GM19467 (cell line): ENCODE results near the gene UBXN10.

ENCODE experiments used
- ATAC-seq: cut with Tn5 transposase; IDR thresholded peaks from one replicate; pipeline ENCODE4 v1.9.1; 2021; ENCODE audit warnings: mild to moderate bottlenecking, moderate library complexity; ENCODE audit not compliant: unreplicated experiment

The UBXN10 gene, protein sequence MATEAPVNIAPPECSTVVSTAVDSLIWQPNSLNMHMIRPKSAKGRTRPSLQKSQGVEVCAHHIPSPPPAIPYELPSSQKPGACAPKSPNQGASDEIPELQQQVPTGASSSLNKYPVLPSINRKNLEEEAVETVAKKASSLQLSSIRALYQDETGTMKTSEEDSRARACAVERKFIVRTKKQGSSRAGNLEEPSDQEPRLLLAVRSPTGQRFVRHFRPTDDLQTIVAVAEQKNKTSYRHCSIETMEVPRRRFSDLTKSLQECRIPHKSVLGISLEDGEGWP

DNA sequence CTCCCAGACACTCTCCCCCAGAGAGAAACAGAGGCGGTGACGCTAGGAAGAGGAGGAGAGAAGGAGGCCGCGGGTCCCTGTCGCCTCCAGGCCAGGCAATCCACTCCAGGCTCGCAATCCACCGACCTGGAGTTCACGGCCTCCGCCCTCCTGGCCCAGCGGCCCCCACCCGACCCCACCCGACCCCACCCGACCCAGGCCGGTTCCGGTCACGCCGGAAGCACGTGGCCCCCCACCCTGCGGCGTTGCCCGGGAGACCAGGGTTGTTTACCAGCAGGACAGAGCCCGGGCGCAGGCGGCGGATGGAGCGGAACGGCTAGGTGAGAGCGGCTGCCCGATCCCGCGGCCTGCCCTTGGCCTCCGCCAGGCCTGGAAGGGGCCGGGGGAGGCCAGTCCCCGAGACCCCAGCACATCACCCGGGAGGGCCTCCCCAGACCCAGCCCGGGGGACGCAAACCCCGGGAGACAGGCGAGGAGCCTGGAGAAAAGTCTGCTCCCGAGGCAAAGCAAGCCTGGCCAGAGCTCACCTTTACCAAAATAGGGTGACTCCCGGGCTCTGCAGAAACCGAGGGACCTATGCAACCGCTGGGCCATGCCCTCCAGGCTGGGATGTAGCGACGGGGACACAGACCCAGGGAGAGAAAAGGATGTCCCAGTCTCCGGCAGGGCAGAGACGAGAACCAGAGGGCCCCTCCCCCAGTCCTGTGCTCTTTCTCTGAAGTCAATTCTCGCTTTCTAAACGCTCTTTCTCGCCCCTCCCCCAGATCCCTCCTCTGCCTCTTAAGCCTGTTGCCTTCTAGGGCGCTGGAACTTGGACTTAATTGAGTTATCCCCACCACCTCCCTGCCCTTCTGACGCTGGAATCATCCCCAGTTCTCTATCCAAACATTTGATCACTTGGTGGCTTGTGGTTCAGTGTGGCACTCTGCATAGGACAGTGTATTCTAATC lies at the start of gene UBXN10, which contains the start of gene PLA2G2C:
Gene UBXN10 (plus strand): TSS at position 263 of the 949 bp plus-strand sequence. CDS start 4,466 bp downstream, outside the sequence.
Gene PLA2G2C (minus strand): TSS at position 685 of the 949 bp plus-strand sequence. CDS start 9,155 bp downstream, outside the sequence.
- no peak for ATAC-seq

DNA sequence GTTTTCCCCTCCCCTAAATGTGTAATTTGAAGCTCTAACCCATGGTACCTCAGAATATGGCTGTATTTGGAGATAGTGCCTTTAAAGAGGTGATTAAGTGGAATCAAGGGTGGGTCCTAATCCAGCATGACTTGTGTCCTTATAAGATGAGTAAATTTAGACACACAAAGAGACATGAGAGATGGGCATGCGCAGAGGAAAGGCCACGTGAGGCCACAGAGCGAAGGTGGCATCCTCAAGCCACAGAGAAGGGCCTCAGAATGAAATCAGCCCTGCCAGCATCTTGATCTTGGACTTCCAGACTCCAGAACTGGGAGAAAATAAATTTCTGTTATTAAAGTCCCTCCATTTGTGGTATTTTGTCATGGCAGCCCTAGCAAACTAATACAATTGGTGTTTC lies 49.6 kb upstream of the UBXN10 start:
- ATAC-seq: no peak

DNA sequence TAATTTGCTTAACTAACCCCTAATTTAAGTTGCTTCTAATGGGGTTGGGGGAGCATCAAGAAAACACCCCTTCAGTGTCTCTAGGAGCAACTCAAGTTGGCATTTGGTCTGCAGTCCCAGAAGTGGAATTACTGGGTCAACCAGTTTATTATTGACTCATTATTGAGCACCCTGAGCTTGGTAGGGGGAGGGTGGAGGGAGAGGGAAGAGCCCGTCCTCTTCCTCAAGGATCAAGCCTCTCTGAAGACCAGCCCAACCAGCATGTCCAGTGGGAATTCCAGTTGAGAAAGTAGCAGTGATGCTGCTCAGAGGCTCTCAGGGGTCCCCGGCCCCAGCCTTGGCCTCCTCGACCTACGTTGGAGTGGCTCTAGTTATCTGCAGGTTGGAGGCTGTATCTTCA lies 48.8 kb upstream of the UBXN10 start:
- no peak for ATAC-seq

DNA sequence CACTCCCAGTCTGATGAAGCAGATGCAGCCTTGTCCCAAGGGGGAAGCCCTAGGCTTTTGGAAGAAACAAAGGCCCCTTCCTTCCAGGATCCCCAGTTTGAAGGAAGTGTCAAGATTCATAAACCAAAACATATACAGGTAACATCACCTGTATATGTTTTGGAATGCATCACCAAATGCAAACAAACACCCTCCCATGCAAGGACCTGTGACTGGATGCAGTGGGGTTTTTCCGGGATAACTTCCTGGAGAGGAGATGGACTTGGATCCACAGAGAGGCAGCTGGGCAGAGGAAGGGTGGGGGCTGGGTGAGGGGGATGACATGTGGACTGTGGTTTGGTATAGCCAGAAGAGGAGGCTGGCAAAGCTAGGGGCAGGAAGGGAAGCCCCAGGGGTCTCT lies 48.3 kb upstream of the UBXN10 start:
- ATAC-seq: no peak

DNA sequence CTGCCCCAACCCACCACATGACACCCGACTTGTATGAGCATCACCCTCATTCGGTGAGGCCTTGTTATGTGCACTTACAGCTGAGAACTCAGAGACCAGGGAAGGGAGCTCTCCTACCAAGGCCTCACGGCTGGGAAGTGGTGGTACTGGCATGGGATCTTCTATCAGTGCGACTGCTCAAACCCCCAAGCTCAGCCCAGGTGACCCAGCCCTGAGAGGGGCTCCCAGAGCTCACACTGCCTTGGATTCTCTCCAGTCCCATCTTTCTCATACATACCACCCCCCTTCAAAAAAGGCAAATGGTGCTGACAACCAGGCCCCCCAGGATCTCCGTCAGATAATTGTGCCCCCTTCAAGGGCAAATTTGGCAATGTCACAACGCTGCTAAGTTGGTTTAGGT lies 47.5 kb upstream of the UBXN10 start:
- ATAC-seq: no peak

DNA sequence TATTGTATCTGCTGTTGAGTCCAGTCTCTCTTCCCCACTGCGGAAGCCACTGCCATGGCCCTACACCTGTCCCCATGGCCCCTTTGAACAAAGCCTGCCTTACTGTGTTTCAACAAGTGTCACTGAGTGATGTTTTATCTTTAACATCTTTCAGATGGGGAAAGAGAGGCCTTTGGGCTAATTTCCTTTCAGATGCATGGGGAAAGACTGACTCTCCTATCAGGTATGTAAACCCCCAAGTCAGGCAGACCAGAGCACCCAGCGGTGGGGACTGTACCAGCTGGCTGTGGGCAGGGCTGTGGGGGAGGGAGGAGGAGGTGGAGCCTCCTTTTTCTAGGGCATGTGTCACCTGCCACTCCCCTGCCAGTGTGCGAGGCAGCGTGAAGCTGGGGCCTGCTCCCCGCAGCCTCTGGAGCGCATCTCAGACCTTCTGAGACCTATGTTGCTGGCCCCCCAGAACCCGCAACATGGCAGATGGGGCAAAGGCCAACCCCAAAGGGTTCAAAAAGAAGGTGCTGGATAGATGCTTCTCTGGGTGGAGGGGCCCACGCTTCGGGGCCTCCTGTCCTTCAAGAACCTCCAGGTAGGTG lies 46.8 kb upstream of the UBXN10 start, which contains the start of gene PLA2G2F:
Gene PLA2G2F (plus strand): TSS at position 363 of the 590 bp plus-strand sequence. CDS start 105 bp downstream, at position 468.
- no peak for ATAC-seq

DNA sequence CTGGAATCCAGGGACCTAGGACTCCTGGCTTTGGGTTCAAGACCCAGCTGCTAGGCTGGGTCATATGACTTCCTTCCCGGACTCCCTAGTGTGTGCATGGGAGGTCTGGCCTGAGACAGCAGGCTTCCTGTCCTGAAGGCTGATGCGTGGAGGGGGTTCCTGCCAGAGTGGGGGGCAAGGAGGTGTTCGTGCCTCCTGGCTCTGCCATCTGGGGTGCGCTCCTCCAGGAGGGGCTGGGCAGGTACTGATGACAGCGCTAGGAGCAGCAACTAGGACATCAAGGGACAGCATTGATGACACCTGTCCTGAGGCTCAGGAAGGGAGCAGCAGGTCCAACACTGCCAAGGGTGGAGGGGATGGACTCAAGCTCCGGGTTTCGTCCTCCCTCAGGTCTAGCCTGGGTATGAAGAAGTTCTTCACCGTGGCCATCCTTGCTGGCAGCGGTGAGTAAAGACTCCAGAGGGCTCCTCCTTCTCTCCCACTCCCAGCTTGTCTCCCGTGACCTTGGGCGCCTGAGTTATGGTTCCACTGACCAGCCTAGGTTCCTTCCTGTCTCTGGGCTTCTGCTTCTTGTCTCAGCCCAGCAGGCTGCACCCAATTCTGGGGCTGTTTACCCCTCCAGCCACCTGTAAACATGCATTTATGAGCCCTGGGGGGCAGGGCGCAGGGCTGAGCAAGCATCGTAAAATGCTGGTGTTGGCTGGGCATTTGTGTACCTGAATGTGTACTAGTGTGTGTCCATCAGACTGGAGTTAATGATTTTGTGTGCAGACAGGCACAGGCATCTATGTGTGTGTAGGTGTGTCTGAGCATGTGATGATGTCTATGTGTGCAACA lies 45.9 kb upstream of the UBXN10 start:
- no peak for ATAC-seq

DNA sequence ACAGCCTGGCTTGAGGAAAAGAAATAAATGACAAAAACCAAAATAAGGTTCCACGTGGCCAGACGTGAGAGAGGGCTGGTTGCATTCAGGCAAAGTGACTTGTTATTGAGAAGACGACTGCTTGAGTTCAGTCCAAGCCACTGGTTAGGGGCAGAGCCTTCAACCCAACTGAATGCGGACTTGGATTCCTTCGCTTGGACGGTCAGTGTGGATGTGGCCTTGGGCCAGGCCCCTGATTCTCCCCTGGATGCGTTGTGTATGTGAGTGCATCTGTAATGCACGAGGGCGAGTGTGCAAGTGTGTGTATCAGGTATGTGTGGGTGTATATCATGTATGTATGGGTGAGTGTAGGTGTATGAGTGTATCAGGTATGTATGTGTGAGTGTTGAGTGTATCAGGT lies 44.9 kb upstream of the UBXN10 start:
- no peak for ATAC-seq

DNA sequence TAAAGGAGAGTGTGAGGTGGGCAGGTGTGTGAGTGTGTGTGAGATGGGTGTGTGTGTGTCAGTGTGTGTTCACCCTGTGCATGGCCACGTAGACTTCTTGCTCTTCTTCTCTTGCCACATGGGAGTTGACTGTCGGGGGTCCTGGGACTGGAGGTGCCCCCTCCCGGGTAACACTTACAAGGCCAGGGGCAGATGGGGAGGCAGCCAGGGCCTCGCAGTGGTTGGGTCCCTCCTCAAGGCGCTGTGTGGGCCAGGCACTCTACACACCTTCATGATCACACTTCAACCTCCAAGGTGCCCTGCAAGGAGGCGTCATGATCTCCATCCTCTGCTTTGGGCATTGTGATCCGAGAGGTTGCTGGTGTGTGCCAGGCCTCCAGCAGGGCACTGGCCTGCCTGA lies 44.4 kb upstream of the UBXN10 start:
- no peak for ATAC-seq

DNA sequence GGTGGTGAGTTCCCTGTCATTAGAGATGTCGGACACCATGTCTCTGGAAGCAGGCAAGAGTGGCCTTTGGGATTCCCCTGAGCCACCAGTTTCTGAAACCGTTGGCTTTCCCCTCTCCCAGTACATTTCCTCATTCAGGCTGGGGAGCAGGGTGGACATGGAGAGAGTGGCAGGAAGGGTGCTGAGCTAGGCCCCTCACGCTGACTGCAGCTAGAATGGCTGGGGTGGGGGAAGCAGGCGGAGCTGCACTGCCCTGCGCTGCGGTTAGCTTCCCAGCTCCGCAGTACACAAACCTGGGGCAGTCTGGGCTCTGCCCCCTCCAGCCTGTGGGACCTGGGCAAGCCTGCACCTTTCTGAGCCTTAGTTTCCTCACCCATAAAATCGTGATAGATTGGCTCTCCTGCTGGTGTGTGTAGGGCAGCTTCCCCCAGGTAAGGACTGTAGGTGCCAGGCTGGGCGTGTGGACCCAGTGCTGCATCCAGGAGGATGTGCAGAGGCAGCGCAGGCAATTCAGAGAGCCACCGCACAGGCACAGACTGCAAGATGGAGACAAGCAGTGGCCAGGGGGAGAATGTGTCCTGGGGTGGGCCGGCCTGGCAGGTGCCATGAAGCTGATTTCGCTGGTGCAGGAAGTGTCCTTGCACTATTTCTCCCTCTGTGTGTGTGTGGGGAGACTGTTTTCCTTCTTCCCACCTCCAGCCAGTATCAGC lies 43.7 kb upstream of the UBXN10 start:
- no peak for ATAC-seq

DNA sequence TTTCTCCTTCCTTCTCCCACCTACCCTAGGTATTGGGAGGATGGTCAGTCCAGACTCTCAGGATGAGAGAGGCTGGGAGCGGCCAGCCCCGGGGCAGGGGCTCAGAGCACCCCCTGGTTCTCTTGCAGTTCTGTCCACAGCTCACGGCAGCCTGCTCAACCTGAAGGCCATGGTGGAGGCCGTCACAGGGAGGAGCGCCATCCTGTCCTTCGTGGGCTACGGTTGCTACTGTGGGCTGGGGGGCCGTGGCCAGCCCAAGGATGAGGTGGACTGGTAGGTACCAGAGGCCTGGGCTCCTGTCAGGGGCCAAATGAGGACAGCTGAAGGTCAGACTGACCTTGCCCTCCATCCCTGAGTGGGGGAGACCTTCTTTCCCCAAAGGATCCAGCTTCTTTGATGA lies 42.6 kb upstream of the UBXN10 start:
- no peak for ATAC-seq

DNA sequence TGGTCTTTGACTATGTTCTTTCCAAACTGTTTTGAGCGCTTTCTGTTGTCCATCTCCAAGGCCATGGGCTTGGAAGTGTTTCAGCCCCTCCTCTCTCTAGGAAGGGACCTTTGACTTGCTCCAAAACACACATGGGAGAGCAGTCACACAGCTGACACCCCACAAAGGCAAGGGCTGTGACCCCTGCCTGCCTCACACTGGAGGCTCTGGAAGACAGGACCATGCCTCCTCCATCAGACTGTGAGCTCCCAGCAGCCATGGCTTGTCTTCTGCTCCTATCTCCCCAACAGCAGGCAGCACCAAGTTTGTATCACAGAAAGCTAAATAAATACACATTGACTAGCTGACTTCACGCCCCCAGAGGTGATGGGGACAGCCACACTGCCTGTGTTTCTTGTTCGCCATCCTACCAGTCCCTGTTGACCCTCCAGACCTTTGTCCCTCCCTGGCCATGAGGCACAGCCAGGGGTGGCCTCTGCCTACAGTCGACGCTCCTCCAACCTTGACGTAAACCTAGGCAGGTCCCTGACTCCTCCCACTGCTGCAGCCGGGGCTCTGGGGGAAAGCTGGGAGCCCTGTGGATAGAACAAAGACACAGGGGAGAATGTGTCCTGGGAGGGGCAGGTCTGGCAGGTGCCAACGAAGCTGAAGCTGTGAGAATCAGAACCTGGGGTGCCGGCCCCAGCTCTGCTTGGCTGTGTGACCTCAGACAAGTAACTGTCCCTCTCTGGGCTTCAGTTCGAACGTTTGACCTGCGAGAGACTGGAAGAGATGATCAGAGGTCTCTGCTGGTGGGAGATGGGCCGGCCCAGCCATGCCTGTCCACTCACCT lies 41.9 kb upstream of the UBXN10 start:
- no peak for ATAC-seq

DNA sequence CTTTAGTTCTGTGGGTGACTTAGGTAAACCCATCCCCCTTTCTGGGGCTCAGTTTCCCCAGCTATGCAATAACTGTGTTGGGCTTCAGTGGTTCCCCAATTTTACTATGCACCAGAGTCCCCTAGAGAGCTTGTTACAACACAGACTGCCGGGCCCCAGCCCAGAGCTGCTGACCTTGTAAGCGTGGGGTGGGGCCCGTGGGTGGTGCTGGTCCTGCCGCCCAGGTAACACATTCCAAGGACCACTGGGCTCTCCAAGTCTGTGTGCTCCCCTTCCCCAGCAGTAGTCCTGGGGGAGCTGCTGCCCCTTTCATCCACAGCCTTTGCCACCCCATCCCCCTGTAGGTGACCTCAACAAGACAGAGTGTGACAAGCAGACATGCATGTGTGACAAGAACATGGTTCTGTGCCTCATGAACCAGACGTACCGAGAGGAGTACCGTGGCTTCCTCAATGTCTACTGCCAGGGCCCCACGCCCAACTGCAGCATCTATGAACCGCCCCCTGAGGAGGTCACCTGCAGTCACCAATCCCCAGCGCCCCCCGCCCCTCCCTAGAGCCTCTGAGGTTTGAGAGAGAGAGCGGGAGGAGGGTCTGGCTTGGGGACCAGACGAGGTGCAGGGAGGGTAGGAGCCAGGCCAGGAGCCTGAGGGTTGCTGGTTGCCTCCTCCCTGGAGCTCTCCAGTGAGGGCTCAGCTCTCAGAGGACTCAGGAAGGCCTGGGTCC lies 37.9 kb upstream of the UBXN10 start:
- ATAC-seq: no peak

DNA sequence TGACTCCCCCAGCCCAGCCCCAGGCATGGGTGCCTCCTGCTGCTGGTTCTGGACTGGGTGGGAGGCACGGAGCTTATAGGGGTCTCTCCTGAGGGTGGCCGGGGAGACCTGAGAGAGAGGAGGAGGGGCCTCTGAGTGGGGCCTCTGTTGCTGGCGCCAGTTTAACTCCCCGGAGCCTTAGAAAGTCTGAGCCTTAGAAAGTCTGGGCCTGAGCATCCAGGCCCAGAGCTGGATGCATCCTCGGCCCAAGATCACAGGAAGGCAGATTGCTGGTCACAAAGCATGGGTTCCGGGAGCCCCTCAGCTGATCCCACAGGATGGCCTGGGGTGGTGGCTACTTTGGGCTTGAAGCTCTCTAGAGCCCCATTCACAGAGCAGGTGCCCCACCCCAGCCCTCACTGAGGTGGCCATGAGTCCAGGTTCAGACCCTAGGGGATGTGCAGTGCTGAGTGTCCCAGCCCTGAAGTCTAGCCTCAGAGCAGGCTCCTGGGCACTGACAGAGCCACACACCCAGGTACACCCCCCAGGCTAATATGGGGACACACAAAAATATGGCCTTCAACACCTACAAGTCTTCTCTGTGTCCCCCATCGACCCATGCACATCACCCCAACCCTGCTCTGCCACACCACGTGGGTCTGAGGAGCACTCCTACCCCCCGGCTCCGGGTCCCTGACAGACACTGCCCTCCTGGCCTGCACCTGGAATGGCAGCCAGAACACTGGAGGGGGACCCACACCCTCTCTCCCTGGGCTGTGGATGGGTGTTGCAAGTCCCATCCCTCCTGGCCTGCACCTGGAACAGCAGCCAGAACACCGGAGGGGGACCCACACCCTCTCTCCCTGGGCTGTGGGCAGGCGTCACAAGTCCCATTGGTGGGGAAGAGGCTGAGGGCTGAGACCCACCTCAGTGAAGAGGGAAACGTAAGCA lies 37.1 kb upstream of the UBXN10 start:
- no peak for ATAC-seq

DNA sequence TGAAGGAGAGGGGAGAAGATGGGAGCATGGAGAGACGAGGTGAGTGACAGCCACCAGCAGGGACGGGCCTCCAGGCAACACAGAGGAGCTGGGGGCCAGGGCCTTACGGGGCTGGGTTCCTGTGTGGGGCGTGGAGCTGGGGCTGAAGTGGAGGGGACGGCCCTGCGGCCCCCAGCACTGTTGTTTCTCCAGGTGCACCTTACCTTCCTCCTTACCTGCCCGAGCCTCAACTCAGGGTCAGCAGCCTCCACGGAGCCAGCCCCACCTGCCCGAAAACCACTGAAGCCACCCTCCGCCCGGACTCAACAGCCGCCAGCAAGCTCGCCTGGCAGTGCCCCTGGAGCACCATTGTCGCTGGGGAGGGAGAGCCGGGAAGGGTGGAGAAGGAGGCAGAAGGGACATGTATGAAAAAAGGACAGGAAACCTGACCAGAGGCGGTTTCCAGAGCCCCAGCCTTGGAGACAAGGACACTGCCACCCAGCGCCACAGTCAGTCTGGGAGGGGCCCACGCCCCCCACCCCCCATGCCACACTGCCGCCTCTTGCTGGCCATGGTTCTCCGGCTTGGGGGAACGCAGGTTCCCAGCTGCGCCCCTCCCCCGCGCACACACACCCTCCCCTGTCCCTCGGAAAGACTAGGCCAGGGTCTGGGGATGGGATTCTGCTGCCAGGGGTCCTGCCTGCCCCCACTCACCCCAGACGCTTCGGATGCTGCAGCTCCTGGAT lies 36.1 kb upstream of the UBXN10 start:
- ATAC-seq: no peak

DNA sequence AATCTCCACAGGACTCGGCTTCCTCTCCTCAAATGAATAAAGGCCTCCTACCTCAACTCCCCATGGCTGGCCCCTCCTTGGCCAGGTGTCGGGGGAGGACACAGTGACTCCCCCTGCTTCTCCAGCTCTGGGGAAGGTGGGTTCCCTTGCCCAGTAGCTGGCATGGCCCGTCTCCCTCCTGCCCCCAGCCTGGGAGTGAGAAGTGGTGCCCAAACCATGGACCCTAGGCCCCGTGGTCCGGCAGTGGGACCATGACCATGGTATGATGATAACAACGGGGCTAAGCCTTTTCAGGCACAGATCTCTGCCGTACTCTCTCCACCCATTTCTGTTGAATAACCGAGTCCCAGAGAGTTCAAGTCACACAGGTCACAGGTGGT lies 35.6 kb upstream of the UBXN10 start:
- no peak for ATAC-seq

DNA sequence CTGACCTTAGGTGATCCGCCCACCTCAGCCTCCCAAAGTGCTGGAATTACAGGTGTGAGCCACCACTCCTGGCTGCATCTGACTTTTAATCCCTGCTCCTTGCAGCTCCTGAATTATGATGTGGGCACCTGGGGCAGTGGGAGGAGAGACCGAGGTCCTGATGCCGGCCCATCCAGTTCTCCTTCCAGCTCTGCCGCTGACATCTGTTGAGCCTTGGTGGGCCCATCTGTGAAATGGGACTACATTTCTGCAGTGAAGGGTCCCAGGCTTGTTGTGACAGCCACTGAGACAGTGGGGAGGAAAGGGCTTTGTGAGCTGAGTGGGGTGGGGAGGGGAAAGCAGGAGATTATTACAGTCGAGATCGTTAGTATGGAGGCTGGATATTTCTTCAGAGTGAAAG lies 34.9 kb upstream of the UBXN10 start:
- no peak for ATAC-seq
